Embryonic facial prominence (tissue), 1 donor: ENCODE results near the gene PCMT1.
"Not testable (repeated sequence)": the region's sequence is repeated elsewhere in the genome, so short reads cannot be mapped to it uniquely, and the experiment has no call there.

ENCODE experiments used
- DNase-seq: peaks from one replicate; pipeline ENCODE4 v3.0.0-alpha.2; 2016; ENCODE audit errors: extremely low spot score

PCMT1 gene

DNA sequence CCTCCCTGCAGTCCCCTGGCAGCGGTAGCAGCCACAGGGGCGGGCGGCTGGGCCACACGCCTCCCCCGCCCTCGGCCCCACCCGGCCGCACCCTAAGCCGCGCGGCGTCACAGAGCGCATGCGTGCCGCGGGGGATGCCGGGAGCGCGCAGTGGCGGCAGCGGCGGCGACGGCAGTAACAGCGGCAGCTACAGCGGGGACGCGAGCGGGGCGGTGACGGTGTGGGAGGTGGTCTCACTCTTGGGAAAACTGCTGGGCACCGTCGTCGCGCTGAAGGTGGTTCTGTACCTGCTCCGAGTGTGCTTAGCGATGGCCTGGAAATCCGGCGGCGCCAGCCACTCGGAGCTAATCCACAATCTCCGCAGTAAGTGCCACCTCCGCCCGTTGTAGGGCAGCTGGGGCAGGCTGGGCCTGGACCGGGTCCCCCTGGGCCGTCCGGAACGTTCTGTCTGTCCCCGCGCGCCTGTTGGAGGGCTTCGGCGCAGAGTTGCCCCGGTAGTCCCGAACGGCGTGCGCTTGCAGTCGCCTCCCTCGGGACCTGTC lies at the start of gene PCMT1:
Gene PCMT1 (plus strand): TSS at position 148 of the 542 bp plus-strand sequence. CDS start 161 bp downstream, at position 309.
- DNase-seq = peak; percentile 62

DNA sequence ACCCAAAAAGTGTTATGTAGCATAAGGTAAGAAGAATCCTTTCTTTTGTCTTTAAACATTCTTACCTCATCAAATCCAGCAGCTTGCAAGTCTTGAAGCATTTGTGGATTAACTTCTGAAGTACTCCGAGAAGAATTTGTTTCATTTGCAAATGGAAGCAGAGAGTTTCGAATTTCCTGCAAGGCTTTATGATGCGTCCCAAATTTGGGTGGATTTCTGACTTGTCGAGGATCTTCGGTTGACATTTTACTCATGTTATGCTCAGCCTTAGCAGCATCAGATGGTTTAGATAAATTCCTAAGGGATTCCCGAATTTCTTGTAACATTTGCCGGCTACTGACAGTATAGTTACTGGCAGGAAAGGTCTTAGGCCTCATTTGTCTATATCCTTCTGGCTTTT lies 47.8 kb upstream of the PCMT1 start:
- DNase-seq = no peak

DNA sequence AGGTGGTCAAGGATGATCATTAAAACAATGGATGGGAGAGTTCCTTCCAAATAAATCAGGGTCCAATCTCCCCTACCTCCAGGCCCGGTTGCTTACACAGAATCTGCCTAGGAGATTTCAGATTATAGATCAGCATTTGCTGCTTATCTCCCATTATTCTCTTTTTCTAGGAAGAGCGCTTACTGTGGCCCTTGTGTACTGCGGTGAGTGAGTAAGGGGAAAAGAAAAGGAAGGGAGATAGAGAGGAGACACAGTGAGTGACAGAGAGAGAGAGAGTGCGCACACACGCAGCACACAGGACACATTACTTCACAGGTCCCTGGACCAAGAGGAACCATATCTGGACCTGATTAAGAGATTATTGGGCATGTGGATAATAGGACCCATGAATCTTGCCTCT lies 37.8 kb upstream of the PCMT1 start:
- no peak for DNase-seq

DNA sequence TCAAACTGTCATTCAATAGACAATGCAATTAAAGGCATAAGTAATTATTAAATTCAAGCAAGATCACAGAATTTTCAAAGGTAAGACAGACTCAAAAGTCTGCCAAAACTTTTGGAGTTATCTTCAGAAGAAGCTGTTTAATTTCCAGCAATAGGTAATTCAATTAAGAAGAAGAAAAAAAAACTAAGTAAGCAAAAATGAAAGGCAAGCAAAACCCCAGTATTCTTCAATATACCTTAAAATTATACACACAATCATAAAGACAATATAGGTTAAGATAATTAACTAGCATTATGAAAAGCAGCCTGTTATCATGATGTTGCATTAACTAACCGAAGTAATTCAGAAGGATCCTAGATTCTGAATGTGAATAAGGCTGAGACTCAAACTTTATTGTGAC lies 35.1 kb upstream of the PCMT1 start:
- DNase-seq = no peak

DNA sequence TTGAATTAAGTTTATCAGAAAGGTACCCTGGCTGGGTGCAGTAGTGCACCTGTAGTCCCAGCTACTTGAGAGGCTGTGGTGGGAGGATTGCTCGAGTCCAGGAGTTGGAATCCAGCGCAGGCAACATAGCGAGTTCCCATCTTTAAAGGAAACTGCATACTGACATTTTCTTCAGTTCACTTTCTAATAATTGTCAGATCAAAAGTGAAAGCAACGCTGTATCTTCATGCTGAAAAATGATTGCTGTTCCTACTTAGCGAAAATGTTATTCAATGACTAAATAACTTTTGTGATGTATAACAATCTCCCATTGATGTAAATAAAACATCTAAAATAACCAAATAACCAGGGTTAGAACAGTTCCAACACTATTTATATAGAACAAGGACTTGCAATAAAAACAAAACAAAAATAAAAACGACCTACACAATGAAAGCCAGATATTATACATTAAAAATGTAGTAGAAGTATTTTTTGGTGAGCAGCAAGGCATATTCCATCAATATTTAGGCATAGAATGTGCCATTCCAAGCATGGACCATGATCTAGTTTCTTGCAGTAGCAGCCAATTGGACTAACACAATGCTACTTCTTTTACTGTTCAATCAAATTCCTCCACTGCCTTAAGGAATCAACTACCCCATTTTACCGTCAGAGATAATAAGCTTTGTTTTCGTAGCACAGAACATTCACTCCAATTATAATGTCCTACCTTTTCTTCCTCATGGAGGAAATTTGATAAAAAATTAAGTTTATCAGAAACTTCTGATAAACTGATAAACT lies 33.2 kb upstream of the PCMT1 start:
- no peak for DNase-seq

DNA sequence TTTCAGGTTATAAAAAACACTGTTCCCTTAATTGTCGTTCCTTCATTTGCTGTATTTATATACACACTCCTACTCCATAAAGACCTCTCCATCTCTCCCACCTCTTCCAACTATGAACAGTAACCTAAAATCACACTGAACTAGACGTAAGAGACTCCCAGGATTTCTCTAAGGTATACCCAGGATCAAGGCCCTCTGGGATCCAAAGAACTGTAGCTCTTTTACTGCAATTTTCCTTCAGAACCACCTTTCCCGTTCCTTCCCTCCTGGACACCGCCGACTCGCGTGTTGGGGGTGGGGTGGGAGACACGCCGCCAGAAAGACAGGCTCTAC lies 32.3 kb upstream of the PCMT1 start:
- no peak for DNase-seq

- peak; percentile 66 for DNase-seq
Observed at GRCh38 chr6:149717588-149718458, 31.7 kb upstream of the PCMT1 start, which contains the start of gene LATS1. LATS1 (minus strand) TSS chr6:149718101; CDS start chr6:149702126, 15,975 bp downstream.

GRCh38 chr6:149719531-149719930 lies 30.0 kb upstream of the PCMT1 start:
- no peak for DNase-seq

DNA sequence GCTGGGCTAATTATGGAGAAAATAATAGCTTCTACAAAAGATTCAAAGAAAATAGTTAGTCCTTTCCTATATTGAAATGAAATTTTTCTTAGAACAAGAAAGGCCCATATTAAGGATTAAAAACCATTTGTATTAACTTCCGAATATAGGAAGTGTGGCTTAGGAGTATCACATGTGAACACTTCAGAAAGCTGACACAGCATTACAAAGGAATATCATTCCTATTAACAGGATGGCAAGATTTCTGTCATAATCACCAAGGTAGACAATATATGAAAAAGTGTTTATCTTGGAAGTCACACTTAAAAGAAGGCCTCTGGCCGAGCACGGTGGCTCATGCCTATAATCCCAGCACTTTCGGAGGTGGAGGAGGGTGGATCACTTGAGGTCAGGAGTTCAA lies 26.3 kb upstream of the PCMT1 start:
- DNase-seq = no peak

DNA sequence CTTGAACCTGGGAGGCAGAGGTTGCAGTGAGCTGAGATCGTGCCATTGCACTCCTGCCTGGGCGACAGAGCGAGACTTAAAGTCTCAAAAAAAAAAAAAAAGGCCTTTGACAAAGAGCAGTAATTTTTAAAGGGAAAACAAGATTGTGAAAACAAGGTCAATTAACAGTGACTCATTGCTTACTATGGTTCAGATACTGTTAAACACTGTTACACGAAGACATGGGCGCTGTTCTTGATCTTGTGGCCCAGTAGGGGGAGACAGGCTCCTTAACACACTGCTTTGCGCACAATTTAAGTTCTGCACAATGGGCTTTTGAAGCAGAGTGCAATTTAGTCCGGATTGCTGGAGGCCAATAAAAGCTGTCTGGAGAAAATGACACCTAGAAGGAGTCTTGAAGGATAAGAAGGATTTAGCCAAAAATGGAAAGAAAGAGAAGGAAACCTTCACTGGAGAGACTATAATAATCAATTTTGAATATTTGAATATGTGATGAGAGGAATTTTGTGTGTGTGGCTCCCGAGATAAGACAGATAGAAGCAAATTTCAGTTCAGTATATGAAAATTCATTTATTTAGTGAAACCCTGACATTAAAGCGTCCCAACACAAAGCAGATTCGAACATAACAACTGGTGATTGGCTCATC lies 25.6 kb upstream of the PCMT1 start:
- DNase-seq = no peak

GRCh38 chr6:149725785-149726184 lies 23.8 kb upstream of the PCMT1 start:
- no peak for DNase-seq

GRCh38 chr6:149727793-149728498 lies 21.6 kb upstream of the PCMT1 start:
- no peak for DNase-seq

- DNase-seq = no peak
Observed at GRCh38 chr6:149728499-149729234, 20.9 kb upstream of the PCMT1 start.

GRCh38 chr6:149729824-149730223 lies 19.7 kb upstream of the PCMT1 start:
- DNase-seq = no peak

GRCh38 chr6:149733089-149733720 lies 16.3 kb upstream of the PCMT1 start:
- DNase-seq = no peak

DNA sequence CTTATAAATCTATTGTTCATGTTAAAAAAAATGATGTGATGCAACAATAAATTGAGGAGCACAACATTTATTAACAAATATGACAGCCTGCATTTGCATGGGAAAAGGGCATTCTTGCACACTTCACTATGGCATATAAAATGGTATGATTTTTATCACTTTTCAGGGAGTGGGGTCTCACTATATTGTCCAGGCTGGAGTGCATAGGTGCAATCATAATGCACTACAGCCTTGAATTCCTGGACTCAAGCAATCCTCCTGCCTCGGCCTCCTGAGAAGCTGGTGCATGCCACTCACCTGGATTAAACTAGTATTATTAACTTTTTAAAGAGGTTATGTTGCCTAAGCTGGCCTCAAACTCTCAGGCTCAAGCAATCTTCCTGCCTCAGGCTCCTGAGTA lies 14.6 kb upstream of the PCMT1 start:
- no peak for DNase-seq

- DNase-seq = not testable (repeated sequence)
Observed at GRCh38 chr6:149745252-149745651, 4.3 kb upstream of the PCMT1 start.

GRCh38 chr6:149746147-149746946 lies 3.2 kb upstream of the PCMT1 start, which contains the start of gene NUP43:
NUP43 (minus strand) TSS chr6:149746529; CDS start chr6:149746495, 34 bp downstream.
- DNase-seq = peak; percentile 89

DNA sequence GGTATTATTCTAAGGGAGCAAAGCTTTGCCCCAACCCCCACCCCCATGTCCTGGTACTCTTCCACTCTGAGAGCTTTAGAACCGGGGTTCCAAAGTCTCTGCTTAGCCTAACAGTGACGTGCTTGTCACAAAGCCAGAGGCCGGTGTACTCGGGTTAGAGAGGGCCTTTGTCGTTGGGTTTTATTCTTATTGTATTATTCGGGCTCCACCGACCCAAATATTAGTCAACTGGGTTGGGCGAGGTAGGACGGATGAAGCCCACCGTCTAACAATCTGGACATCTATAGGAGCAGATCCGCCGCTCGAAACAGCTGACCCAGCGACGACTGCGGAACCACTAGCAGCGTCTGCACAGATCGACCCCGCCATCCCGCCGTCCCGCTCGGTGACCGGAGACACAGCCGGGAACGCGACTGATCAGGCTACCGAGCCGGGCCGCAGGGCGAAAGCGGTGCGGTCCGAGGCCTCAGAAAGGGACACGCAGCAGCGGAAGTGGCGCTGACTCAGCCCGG lies 403 bp upstream of the PCMT1 start:
- not testable (repeated sequence) for DNase-seq
